WERI-Rb-1 (cell line): ENCODE data around the gene SESN2.

Experiments used
- DNase-seq: peaks from one replicate; pipeline ENCODE4 v3.0.0-alpha.2; 2020
- H3K27ac ChIP-seq: fragments of 250-450 bp; sonication (Bioruptor Pico); 2 replicates; pipeline ENCODE4 v1.5.1; 2020; ENCODE audit warnings: mild to moderate bottlenecking, moderate library complexity
- H3K27me3 ChIP-seq: fragments of 250-450 bp; sonication (Bioruptor Pico); 2 replicates; pipeline ENCODE4 v1.5.1; 2021; ENCODE audit warnings: mild to moderate bottlenecking, low read depth, moderate library complexity; ENCODE audit not compliant: insufficient read depth, severe bottlenecking
- H3K36me3 ChIP-seq: fragments of 250-450 bp; sonication (Bioruptor Pico); 2 replicates; pipeline ENCODE4 v1.5.1; 2020; ENCODE audit warnings: mild to moderate bottlenecking, moderate library complexity
- H3K4me3 ChIP-seq: 2 replicates; pipeline ENCODE4 v1.5.1; 2011; ENCODE audit warnings: low read depth, mild to moderate bottlenecking, control low read depth, low read length
- H3K9me3 ChIP-seq: fragments of 250-450 bp; sonication (Bioruptor Pico); 2 replicates; pipeline ENCODE4 v1.5.1; 2021; ENCODE audit warnings: mild to moderate bottlenecking, moderate library complexity; ENCODE audit not compliant: severe bottlenecking
- TF ChIP-seq, protein P1 (sequence below): IDR thresholded peaks from 2 replicates; pipeline ENCODE4 v1.5.1; 2011; ENCODE audit warnings: low read depth, mild to moderate bottlenecking, control low read depth, inconsistent platforms, low read length

SESN2 gene

DNA sequence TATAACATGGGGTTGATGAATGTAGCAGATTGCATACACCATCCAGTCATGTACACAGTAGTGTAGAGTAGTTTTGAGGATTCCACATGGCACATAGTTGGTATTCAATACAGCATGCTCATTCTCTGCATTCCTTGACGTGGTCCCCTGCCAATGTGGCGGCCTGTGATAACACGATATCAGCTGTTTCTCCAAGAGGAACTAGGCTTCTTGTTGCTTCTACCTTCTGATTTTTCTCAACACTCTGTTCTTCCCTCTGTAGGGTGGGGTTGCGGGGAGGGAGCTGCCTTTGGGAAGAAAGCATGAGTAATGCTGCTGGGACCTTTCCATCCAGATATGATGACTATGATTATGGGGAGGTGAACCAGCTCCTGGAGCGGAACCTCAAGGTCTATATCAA lies 19.4 kb downstream of the SESN2 start:
- DNase-seq: no peak
- no peaks in the 10 kb centered on the region for H3K9me3 ChIP-seq
- no peak overlapping the region for H3K27ac ChIP-seq

DNA sequence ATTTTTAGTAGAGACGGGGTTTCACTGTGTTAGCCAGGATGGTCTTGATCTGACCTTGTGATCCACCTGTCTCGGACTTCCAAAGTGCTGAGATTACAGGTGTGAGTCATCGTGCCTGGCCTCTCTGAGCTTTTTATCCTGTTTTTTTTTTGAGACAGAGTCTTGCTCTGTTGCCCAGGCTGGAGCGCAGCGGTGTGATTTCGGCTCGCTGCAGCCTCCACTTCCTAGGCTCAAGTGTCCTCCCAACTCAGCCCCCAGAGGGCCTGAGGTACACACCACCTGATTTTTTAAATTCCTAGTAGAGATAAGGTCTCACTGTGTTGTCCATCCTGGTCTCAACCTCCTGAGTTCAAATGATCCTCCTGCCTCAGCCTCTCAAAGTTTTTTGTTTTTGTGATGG lies 20.4 kb downstream of the SESN2 start:
- DNase-seq: no peak

More for the DNA sequence above, 19.4 kb downstream of the SESN2 start:
- TF ChIP-seq, protein P1, sequence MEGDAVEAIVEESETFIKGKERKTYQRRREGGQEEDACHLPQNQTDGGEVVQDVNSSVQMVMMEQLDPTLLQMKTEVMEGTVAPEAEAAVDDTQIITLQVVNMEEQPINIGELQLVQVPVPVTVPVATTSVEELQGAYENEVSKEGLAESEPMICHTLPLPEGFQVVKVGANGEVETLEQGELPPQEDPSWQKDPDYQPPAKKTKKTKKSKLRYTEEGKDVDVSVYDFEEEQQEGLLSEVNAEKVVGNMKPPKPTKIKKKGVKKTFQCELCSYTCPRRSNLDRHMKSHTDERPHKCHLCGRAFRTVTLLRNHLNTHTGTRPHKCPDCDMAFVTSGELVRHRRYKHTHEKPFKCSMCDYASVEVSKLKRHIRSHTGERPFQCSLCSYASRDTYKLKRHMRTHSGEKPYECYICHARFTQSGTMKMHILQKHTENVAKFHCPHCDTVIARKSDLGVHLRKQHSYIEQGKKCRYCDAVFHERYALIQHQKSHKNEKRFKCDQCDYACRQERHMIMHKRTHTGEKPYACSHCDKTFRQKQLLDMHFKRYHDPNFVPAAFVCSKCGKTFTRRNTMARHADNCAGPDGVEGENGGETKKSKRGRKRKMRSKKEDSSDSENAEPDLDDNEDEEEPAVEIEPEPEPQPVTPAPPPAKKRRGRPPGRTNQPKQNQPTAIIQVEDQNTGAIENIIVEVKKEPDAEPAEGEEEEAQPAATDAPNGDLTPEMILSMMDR: no peak
- Histone ChIP-seq H3K4me3 (no peak overlapping the region), H3K27me3 (no peaks in the 10 kb centered on the region), H3K36me3 (peaks cover 51% of the 10 kb centered on the region)

DNA sequence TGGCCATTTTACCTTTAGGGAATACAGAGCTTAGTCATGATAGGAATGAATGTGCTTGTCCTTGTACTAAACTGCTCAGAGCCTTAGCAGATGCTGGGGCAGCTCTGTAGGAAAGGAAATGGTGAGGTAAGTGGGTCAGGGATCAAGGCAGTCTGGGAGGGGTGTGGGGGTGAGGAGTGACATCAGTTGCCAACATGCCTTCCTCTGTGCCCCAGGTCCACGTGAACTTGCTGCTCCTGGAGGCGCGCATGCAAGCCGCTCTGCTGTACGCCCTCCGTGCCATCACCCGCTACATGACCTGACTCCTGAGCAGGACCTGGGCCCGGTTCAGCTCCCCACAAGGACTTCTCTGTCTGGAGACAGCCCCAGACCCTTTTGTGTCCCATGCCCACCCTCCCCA lies 21.2 kb downstream of the SESN2 start:
- Histone ChIP-seq H3K9me3 (no peaks in the 10 kb centered on the region), H3K27me3 (no peaks in the 10 kb centered on the region), H3K4me3 (no peak overlapping the region), H3K36me3 (peaks cover 33% of the 10 kb centered on the region), H3K27ac (no peak overlapping the region)
- DNase-seq: no peak
- TF ChIP-seq, protein P1: no peak

More for the DNA sequence above, 20.4 kb downstream of the SESN2 start:
- Histone ChIP-seq H3K4me3 (no peak overlapping the region), H3K27me3 (no peaks in the 10 kb centered on the region), H3K36me3 (peaks cover 41% of the 10 kb centered on the region), H3K9me3 (no peaks in the 10 kb centered on the region), H3K27ac (no peak overlapping the region)
- TF ChIP-seq, protein P1: no peak

DNA sequence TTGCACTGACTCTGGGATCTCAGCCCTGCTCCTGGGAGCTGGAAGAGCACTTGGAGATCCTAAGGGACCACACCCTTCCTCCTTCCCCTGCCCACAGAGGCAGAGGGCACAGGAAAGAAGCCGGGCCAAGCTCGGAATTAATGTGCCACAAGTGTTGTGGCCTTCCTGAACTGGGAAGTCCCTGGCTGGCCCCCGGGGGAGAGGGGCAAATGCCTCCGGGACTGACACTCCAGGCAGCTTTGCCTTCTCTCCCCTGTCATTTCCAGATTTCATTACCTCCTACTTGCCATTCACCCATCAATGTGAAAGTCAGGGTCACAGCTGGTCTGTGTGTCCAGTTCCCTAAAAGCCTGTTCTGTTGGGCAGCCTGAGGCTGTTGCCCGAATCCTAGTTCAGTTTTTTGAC lies 21.7 kb downstream of the SESN2 start:
- no peak for DNase-seq
- Histone ChIP-seq H3K9me3 (no peaks in the 10 kb centered on the region), H3K36me3 (peaks cover 32% of the 10 kb centered on the region), H3K4me3 (no peak overlapping the region), H3K27ac (no peak overlapping the region), H3K27me3 (no peaks in the 10 kb centered on the region)
- TF ChIP-seq, protein P1: no peak

DNA sequence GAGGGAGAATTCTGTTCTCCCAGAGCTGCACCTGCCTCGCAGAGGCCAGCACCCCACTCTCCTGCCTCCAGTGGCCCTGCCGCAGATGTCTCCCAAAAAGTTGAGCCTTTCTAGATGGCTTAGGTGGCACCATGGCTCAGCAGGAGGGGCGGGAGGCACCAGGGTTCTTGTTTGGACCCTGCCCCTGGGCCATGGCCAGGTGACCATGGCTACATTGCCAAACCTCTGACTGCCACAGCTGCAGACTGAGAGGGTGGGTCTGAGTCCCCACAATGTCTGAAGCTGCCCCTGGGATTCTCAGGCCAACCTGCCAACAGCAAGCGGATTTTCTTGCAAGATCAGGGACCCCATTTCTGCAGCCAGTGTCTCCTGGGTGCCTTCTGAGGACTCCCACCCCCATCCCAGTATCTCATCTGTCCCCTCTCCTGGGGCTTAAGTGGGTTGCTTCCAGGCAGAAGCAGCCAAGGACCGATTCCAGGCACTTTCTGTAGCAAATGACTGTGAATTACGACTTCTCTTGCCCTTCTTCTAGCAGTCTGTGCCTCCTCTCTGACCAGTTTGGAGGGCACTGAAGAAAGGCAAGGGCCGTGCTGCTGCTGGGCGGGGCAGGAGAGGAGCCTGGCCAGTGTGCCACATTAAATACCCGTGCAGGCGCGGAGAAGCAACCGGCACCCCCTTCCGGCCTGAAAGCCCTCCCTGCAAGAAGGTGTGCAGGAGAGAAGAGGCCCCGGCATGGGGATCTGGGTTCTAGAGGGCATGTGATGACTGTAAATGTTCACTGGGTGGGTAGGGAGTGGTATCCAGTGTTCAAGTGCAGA lies 22.5 kb downstream of the SESN2 start:
- Histone ChIP-seq H3K4me3 (no peak overlapping the region), H3K9me3 (no peaks in the 10 kb centered on the region), H3K27ac (no peak overlapping the region), H3K27me3 (no peaks in the 10 kb centered on the region), H3K36me3 (peaks cover 32% of the 10 kb centered on the region)
- DNase-seq: no peak
- TF ChIP-seq, protein P1: no peak
